Inflammatory macrophage treated with lipopolysaccharide for 1 hour (primary cell): ENCODE measurements around the gene GSN.
A peak's percentile ranks its signal among the peaks of the same experiment; 100 is the strongest.

ENCODE experiments used
- DNase-seq, 2 donors: peaks; one replicate each; pipeline ENCODE4 v3.0.0-alpha.2; 2020 to 2022

Gene GSN

DNA sequence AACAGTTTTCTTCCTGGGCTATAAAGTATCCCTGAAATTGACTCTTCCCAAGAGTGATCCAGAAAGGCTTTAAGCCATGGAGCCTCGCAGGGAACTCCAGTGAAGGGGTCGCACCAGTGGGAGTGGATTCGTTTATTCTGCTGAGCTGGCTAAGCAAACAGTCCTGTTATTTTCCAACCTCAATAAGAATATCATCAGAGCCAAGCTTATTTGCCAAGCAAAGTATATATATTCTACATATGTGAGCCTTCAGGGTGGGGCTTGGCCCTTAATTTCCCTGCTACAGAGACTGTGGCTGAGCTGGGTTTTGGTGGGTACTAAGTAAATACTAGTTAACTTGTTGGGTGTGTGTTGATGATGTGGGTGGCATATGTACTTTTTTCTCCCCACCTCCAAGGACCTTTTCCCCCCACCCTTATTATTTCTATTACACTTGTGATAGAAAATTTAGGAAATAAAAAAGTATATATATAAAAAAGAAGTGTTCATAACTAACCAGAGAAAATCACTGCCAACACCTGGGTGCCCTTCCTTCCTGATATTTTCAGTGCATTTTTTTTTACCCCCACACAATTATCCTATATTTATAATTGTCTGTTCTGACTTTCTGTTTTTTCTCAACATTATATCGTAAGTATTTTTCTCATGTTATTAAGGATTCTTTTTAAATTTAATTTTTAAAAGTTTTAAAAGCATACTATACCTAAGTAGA is 5.3 kb downstream of the GSN start:
- DNase-seq, result no peak

DNA sequence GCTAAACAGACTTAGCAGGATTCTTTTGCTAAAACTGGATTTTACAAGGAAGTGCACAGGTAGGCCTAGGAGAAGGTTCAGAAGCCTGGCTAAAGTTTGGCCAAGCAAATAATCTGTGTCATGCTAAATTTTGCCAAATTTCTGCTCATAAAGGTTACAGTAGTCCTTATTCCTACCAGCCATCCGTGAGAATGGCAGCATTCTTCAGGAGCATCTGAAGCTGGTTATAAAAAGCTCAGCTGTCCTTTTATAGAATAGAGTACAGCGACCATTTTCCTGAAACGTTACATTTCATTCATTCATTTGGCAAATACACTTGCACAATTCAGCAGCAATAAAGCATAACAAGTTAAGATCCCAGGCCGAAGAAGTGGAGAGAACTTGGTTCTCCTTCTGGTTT is 6.9 kb downstream of the GSN start:
- DNase-seq, result no peak

DNA sequence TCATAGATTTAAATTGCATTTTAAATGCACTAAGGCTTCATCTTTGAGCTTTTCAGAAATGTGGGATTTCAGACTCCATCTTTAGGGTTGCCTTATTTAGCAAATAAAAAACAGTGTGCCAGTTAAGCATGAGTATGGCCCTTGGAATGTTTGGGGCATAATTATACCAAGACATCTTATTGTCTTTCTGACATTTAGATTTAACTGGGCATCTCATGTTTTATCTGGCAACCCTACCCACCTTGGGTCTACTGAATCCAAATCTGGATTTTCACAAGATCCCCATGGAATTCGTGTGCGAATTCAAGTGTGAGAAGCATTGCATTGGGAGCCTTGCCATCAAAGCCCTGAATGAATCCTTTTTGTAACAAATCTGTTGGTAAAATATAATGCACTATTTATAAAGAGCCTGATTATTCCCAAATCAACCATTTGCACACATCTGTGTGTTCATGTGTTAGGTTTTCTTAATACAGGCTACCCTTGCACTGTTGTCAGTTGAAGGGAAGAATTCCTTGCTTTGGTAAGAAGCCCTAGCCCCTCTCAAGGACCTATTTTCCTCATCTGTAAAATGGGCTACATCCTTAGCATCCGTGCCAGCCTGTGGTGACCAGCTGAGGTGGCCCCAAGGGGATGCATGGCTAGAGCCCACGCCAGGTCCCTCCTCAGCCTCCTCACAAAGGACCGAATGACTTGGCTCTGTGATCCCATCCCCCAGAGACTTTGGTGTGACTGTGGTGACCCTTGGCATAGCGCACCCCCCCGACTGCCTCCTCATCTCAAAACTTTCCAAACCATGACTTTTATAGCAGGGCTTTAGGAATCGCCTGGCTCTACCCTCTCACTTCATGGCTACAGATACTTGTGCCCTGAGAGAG is 8.1 kb downstream of the GSN start:
- DNase-seq, result no peak

DNA sequence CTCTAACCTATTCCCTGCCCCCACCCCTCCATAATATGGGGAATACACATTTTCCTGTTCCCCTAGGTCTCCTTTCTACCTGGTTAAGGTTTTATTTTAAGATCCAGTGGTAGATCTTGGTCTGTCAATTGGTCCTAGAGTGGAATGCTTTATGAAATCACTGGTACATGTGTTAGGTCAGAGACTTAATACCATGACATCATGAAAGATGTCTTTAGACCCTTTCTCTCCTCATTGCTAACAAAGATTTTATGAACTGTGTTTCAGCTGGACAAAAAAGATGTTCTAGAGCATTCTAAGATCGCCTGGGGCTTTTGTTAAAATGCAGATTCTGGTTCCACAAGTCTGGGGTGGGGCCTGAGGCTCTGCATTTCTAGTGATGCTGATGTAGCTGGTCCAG is 9.1 kb downstream of the GSN start:
- no peak for DNase-seq

DNA sequence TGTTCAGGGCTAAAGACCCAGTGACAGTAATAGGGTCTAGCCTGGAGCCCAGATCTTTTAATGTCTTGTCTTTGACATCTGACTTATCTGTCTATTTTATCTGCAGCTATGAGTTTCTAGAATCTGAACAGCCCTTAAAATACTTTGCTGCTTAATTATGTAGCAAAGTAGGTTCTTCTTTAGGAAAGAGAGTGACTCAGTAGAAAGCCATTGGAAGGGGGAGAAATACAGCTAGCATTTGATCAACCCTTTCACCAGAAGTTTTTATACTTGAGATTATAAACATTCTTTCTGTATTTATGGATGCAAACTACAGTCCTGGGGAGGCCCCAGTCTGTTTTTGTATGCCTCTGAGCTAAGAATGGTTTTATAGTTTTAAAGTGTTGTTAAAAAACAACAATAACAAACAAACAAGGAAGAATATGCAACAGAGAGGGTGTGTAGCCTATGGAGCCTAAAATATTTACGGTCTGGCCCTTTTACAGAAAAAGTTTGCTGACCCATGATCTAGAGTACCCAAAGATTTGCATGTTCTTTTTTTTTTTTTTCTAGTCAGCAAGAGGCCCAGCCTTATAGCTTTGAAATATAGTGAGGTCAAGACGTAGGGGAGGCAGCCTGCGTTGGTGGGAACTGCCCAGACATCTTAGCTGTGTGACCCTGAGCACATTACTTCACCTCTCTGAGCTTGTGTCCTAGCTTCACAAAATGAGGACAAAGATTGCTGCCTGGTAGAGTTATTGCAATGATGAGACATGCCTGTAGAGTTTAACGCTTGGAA is 9.7 kb downstream of the GSN start:
- peak in 1 of 2 donors; percentile 69 for DNase-seq

DNA sequence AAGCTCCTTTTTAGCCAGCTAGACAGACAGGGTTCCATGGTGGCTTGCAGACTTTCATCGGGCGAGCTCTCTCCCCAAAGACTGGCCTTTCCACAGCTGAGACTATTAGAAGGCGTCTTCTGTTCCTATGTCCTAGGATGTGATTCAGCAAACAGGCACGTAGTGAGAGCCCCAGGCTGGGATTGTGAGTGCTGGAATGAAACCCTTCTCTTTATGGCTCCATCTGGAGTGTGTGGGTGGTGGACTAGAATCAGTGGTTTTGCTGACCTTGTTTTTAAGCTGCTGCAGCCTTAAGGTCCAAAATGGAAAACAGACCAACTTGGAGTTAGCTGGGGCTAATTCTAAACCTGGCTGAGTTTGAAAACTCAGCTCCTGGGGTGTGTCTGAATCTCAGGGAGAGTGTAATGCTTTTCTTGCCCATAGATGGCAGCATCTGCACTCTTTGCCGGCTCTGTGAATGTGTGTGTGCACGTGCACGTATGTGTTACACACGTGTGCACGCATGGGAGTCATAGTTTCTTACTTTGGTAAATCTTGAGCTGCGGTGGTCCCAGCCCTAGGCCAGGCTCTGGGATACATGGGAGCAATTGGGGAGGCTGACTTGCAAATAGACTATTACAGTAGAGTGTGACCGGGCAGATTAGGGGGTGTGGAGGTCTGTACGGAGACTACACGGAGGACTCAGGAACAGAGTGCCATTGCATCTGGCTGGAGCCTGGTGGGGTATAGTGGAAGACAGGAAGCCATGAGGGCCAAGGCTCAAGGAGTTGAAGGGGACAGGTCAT is 10.7 kb downstream of the GSN start:
- peak in 1 of 2 donors; percentile 71 for DNase-seq

DNA sequence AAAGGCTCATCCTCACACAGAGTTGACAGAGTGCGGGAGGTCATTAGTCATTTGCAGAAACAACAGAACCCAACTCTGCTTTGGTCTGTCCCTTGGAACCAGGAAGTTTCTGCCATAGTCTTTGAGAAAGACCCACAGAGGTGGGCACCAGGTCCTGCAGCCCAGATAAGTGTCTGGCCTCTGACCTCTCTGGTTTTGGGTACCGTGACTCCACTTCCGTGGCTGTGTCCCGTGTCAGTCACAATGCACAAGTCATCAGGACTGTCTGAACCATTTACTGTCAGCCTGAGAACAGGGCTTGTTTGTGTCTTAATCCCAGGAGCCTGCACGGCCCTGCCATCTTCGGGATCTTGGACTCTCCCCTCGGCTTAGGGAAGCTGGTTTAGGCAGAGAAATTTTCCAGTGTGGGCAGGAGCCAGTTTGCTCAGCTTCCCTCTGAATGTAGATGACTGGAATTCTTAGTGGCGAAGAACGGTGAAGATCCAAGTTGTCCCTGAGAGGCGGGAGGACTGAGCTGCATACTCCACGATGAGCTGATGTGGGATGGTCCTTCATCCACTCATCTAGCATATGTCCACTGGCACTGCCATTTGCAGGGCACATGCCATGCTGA is 11.9 kb downstream of the GSN start:
- DNase-seq, result peak; percentile 38 to 67

DNA sequence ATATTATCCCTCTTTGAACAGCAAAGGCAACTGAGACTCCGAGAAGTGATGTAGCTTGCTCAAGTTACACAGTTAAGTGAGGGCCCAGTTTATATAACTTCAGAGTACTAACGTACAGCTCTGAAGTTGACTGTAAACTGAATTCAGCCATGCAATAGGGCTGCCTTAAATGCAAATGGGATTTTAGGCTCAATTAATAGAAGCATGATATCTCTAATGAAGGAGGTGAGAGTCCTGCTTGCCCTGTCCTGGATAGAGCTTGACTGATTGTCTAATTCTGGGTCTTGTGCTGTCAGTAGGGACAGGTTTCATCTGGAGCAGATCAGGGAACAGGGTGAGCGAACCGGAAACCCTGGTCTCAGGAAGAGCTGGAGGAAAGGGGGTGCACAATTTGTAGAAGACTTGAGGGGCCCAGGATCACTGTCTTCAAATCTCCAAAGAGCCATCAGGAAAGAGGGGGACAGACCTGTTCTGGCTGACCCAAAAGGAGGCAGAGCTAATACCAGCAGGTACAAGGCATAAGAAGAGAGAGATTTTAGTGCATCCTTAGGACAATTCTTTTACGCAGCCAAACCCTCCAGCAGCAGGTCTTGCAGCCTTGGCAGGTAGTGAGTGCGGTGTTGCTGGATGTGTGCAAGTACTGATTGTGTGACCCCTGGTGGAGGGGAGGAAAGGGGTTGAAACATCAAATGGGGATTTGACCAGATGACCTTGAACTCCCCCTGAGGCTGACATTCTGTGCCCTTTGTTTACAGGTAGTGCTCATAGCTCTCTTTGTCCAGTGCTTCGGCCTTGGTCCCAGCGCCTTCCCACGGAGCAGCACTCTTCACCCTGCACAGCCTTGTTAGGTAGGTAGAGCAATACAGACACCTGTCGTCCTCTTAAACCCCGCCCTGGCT is 13.0 kb downstream of the GSN start:
- DNase-seq, result no peak

DNA sequence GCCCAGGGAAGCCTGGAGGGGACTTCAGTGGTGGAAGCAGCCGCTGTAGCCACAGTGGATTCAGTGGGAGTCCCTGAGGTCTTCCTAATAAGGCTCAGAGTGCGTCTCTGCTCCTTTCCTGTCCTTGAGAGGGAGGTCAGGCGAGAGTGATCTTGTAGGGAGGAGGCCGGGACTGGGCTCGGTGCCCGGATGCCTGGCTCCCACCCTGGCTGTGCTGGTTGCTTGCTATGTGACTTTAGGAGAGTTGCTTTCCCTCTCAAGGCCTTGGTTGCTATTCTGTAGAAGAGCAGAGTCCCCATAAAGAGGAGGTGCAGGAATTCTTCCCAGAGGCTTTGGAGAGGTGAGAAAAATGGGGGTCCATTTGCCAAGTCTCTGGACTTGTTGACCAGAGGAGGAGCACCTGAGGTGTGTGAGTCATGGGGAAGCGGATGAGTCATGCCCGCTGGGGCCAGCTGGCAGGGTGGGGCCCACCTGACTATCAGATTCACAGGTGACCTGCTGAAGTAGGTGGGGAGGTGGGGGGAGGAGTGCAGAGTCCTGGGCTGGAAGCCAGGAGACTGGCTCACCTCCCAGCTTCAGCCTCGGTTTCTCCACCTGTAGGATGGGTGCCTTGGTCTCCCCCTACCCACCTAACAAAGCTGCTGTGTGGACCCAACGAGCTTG is 13.8 kb downstream of the GSN start:
- no peak for DNase-seq

DNA sequence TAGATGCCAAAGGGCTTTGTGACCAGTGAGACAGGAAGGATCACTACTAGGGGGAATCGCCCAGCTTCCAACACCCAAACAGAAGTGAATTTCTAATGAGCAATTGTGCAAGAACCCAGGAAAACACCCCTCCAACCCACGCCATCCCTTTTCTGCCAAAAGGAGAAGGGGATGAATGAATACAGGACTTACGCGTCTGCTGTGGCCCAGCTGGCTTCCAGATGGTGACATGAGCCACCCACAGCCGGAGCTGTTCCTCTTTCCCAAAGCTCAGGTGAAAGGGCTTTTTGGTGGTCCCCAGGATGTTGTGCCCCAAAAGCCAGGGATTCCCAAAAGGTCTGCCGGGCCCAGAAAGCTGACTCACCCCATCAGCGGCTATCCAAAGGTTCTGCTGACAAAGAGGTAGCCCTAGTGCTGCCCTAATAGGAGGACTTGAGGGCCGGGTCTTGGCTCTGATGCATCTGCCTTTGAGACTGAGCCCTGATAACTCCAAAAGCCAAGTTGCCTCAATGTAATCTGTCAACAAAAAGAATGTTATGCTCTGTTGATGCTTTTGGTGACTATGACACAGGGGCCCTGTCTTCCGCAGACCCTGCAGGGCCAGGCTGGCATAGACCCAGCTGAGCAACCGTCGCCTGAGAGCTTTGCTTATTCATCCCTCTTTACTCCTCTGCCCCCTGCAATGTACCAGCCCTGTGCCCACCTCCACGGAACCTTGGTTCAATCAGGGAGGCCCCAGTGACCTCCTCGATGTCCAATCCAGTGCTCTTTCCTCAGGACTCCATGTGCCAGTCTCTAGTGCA is 14.5 kb downstream of the GSN start:
- DNase-seq, result peak; percentile 98

DNA sequence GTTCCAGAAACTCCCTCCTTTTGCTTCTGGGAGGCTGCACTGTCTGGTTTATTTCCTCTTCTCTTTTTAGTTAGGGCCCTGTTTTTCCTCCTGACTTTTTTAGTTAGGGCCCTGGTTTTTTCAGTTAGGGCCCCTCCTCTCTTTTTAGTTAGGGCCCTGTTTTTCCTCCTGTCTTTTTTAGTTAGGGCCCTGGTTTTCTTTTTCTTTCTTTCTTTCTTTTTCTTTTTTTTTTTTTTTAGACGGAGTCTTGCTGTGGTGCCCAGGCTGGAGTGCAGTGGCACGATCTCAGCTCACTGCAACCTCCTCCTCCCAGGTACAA is 15.1 kb downstream of the GSN start:
- peak; percentile 52 to 57 for DNase-seq

DNA sequence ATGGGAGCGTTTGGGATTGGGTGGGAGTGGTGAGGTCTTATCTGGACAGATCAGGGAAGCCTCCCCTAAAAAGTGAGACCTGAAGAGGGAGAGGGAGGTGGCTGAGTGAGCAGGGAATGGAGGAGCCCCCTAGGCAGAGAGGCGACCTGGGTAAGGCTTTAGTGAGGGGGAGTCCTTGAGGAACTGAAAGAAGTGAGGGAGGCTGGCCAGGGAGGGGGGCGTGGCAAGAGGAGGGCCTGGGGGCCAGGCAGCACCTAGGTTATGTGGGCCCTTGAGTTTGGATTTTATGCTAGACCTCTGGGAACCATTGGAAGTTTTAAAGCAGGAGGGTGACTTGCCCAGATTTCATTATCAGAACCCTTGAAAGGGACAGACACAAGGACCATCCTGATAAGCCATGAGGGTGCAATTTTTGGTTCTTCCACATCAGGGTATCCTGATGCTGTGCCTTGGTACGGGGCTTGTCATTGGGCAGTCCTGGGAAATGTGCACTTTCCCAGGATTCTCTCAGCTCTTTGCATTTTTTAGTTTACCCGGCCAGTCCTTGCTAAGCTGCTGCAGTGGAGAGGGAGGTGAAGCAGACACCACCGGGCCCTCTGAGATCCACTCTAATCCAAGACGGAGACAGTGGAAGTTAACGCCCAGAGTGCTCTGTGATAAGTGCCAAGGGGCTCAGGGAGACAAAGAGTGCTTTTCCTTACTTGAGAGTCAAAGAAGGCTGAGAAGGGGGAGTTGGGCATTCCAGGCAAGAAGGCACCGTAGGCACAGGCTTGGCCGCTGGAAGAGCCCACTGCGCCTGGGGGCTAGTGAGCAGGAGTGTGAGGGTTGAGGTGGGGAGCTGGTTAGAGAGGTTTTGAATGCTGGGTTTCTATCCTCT is 16.1 kb downstream of the GSN start:
- DNase-seq, result no peak

DNA sequence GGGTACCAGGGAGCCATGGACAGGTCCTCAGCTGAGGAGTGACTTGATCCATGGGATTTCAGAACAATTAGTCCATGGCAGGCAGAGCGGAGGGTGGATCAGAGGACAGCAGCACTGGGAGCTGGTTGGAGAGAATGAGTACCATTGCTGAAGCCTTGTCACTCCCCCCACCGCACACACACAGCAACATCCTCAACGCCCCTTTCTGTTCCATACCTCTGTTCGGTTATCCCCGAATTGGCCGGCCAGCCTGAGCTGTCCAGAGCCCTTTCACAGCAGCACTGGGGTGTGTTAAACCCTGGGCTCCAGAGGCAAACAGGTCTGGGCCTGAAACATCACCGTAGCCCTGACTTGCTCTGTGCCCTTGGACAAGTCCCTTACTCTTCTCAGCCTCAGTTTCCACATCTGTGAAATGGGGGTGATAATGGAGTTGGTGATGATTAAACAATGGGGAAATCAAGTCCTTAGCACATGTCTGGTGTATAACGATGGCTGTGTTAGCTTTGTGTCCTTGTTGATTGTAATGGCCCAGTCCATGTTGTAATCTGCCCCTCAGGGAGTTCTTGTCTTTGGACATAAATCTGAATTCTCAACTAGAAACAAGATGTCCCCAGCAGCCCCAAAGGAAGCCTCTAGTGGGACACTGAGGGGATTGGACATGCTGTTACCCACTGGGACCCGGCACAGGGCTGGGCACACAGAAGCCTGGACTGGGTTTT is 16.9 kb downstream of the GSN start:
- no peak for DNase-seq

DNA sequence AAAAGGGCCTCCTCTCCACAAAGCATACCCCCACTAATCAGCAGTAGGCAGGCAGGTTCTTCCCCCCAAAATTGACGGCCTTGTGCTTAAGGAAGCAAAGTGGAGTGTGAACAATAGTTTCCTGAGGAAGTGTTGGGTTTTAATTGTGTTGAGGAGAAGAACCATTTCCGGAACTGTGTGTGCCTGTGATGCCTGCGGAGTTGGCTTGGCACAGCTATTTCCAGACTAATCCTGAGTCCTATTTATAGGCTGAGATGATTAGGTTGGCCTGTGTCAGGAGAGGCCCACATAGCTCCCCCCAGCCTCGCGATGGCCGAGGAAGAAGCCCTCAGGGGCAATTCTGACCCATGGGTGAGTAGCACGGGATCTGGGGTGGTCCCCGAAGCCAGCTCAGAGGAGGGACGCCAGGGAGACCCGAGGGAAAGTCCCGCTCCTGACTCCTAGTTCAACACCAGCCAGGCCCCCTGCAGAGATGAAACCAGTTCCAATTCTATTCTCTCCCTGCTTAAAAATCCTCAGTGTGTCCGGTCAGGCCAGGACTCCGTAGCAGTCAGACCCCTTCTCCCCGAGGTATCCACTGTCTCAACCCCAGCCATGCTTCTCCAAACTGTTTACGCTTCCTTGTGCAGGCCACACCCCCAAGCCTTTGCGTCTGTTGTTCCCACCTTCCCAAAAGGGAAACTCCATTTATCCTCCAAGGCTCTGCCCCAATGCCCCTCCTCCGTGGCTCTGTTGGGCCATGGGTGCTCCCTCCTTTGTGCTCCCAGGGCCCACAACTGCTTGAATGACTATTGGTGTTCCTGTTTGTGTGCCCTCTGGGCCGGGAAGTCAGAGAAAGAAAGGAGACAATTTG is 18.1 kb downstream of the GSN start:
- peak; percentile 52 to 80 for DNase-seq

DNA sequence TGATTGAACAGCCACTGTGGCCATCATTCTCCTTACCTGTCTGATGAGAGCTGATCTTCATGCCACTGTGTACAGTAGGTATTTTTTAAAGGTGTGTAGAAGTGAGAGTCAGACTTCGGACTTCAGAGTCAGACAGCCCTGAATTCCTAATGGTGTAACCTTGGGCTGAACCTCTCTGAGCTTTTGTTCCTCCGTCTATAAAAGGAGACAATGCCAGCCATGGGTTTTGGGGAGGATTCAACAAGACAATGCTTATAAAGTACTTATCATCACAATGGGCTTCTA is 18.7 kb downstream of the GSN start:
- no peak for DNase-seq

DNA sequence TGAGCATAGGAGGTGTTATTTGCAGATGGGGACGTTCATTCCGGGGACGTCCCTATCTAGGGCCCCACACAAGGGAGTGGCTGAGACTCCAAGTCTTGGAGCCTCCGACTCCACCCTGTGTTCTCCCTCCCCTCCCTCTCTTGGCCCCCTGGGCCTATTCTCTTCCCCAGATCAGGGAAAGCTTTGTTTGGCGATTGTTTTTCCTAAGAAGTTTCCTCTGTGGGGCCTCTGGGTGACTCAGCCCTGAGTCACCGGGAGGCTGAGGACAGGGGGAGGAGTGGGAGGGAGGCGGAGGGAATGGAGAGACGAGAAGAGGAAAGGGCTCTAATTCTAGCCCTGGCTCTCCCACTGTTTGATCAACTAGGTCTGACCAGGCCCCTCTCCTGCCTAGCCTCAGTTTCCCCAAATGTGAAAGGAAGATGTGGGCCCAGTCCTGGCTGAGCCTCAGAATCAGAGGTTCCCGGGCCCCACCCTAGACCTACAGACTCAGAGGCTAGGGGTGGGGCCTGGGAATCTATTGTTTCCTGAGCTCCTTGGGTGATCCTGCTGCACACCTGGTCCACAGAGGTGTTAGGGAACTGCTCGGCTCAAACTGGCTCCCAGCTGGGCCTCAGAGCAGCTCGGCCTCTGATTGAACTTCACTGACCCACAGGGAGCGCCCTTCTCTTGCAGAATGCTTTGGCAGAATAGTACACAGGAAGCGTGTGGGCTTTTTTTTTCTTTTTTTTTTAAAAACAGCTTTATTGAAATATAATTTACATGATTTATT is 19.2 kb downstream of the GSN start:
- DNase-seq, result peak; percentile 87

DNA sequence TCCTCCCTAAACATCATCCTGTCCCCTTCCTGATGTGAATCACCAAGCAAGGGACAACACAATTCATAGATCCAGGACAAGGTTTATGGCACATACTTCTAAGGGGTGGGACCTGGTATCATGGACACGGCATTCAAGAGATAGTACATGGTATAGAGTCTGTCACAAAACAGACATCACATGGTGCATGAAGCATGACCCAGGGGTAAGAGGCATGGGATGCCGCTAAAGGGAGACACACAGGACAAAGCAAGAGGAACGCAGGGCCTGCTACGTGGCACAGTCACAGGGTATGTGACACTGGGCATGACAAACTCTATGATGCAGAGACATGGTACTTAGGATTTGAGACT is 20.7 kb downstream of the GSN start:
- no peak for DNase-seq
